ENCODE results near the gene CELSR1. TPM values are rescaled to one million over a fixed set of nuclear protein-coding genes. Genes with fewer than 3 reads are reported as not detected.
A peak's percentile ranks its signal among the peaks of the same experiment; 100 is the strongest.

Gene CELSR1
- total and polyA plus RNA-seq, 12 donors = 0.11 to 4.3 (median 1.9) TPM

DNA sequence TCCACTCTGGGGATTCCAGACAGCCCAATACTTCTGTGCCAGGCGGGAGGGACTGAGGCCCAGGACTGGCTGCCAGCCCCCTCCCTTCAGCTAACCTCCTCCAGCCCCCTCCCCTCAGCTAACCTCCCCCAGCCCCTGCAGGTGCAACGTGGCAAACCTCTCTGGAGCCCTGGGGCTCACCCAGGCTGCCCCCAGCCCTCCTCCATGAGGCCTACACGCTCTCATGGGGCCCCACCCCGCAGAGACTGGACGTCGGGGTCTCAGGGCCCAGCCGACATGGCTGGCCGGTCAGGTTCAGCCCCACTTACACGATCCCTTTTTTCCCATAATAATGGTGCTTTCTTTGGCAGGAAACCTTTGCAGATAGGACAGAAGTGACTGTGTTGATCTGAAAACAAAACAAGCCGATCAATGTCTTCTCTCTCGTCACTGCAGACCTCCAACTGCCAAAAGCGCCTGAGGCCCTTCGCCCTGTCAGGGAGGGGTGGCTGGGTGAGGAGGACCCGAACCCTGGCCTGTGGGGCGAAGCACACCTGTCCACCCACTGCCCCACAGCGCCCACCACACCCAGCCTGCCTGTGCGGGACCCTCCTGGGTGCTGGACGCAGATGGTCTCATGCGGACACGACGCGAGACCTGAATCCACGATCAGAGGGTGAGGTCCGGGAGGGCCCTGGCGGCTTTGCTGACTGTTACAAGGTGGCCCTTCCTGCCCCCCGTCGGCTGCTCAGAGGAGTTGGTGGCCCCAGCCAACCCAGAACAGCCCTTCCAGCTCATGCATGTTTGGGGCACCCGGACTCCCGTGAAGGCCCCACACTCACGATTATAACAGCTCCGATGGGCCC, 168.3 kb downstream of the CELSR1 start:
- DNase-seq = no peak
- WGBS, 4 donors = 86 to 88% (median 87%) methylated on average over 23 to 31 of the region's 31 CpGs
- Histone ChIP-seq H3K27me3 (peaks cover 5% of the 10 kb centered on the region), H3K36me3 (replicated peaks in 1 of 2) (no peaks in the 10 kb centered on the region), H3K4me1 (replicated peaks in 1 of 2) (no peaks in the 10 kb centered on the region), H3K4me3 (no peak overlapping the region), H3K27ac (no peak overlapping the region), H3K9me3 (replicated peaks in 1 of 3) (no peaks in the 10 kb centered on the region)
- TF ChIP-seq, protein P1, sequence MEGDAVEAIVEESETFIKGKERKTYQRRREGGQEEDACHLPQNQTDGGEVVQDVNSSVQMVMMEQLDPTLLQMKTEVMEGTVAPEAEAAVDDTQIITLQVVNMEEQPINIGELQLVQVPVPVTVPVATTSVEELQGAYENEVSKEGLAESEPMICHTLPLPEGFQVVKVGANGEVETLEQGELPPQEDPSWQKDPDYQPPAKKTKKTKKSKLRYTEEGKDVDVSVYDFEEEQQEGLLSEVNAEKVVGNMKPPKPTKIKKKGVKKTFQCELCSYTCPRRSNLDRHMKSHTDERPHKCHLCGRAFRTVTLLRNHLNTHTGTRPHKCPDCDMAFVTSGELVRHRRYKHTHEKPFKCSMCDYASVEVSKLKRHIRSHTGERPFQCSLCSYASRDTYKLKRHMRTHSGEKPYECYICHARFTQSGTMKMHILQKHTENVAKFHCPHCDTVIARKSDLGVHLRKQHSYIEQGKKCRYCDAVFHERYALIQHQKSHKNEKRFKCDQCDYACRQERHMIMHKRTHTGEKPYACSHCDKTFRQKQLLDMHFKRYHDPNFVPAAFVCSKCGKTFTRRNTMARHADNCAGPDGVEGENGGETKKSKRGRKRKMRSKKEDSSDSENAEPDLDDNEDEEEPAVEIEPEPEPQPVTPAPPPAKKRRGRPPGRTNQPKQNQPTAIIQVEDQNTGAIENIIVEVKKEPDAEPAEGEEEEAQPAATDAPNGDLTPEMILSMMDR (IDR thresholded peaks at IDR 0.05) = no peak
- TF ChIP-seq POLR2A (IDR thresholded peaks at IDR 0.05) = no peak
- intact Hi-C loops (cut with DNase I) = loop anchor here (2.0 to 5.0 kb wide), 2 partner anchors 168 to 174 kb away; partner anchors contain the start of gene CELSR1 (in 1 of the 2)

DNA sequence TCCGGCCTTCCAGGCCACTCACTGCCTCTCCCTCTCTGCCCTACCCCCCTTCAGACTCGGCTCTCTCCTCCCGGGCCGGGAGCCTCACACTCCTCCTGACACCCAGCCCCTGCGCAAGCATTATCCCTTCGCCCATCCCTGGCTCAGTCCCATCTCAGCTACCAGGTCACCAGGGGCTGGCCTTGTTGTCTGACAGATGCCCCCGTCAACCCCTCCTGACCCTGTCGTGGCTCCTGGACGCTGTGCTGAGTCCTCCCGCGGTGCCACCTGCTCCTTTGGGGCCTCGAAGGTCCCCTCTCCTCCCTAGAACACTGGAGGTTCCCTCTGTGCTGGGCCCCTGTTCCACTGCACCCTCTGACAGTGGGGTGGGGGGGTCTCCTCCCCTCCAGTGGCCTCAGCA, 169.0 kb downstream of the CELSR1 start:
- Histone ChIP-seq H3K4me1 (replicated peaks in 1 of 2) (no peaks in the 10 kb centered on the region), H3K4me3 (no peak overlapping the region), H3K9me3 (replicated peaks in 1 of 3) (no peaks in the 10 kb centered on the region), H3K27ac (no peak overlapping the region), H3K27me3 (peaks cover 5% of the 10 kb centered on the region), H3K36me3 (replicated peaks in 1 of 2) (no peaks in the 10 kb centered on the region)
- TF ChIP-seq, protein P1 (IDR thresholded peaks at IDR 0.05) = no peak
- TF ChIP-seq POLR2A (IDR thresholded peaks at IDR 0.05) = no peak
- DNase-seq = no peak
- WGBS, 4 donors = 67 to 85% (median 77%) methylated on average over 3 to 12 of the region's 12 CpGs
- intact Hi-C loops (cut with DNase I) = loop anchor here (2.0 to 5.0 kb wide), 2 partner anchors 169 to 174 kb away; partner anchors contain the start of gene CELSR1 (in 1 of the 2)

DNA sequence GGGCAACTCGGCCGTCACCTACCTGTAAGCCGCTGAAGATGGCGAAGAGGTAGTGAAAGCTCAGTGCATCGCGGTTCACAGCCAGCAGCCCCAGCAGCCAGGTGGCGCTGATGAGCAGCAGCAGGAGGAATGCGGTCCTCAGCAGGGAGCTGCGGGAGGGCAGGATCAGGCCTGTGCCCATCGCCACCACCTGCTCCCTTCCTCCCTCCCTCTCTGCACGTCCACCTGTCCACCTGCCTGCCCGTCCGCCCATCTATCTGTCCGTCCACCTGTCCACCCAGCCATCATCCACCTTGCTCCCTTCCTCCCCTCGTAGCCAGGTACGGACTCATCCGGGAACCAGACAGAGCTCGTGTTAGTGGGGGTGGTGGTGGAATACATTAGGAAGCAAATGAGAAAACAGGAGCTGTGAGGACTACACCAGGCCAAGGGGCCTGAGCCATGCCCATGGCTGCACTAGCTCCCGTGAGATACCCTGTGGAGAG, 169.7 kb downstream of the CELSR1 start:
- H3K27ac ChIP-seq = no peak overlapping the region
- H3K9me3 ChIP-seq (replicated peaks in 1 of 3) = no peaks in the 10 kb centered on the region
- 36 to 63% (median 41%) methylated on average over 10 to 19 of the region's 19 CpGs for WGBS, 4 donors
- no peak for TF ChIP-seq POLR2A (IDR thresholded peaks at IDR 0.05)
- TF ChIP-seq, protein P1 (IDR thresholded peaks at IDR 0.05) = peak; percentile 82 to 96 (median 91)
- H3K4me3 ChIP-seq = no peak overlapping the region
- H3K36me3 ChIP-seq (replicated peaks in 1 of 2) = no peaks in the 10 kb centered on the region
- peak; percentile 56 to 87 (median 74) for DNase-seq
- peaks cover 5% of the 10 kb centered on the region for H3K27me3 ChIP-seq
- intact Hi-C loops (cut with DNase I) = loop anchor here (2.0 to 5.0 kb wide), 2 partner anchors 170 to 175 kb away; partner anchors contain the start of gene CELSR1 (in 1 of the 2)
- H3K4me1 ChIP-seq (replicated peaks in 1 of 2) = no peaks in the 10 kb centered on the region

Measured in adrenal gland (tissue), 12 donors.